GM18505 (cell line): Measurements from ENCODE around the gene CDH8.

Source experiments
- ATAC-seq: cut with Tn5 transposase; IDR thresholded peaks from one replicate; pipeline ENCODE4 v1.9.1; 2021; ENCODE audit not compliant: unreplicated experiment
- POLR2A ChIP-seq: IDR thresholded peaks from 4 replicates; pipeline ENCODE4 v1.6.1; 2011; ENCODE audit warnings: borderline replicate concordance; ENCODE audit not compliant: insufficient read depth, insufficient read length; ENCODE audit errors: extremely low read depth

Gene CDH8

DNA sequence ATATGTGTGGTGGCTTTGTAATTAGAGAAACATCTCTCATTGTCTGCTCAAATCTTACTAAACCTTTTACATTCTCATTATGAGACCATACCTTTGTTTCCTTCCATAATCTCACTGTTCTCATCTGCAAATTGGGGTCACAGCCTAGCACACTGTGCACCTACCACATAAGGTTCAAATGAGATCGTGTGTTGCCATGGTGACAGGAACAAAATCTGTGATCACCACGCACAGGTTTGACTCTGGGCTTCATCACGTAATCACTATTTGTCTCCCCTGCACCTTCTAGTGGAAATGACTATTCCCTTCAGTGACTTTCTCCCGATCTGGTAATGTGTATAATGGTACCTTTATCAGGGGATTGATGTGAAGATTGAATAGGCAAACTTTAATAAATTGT lies 26.1 kb downstream of the CDH8 start:
- no peak for ATAC-seq
- no peak for TF ChIP-seq POLR2A

DNA sequence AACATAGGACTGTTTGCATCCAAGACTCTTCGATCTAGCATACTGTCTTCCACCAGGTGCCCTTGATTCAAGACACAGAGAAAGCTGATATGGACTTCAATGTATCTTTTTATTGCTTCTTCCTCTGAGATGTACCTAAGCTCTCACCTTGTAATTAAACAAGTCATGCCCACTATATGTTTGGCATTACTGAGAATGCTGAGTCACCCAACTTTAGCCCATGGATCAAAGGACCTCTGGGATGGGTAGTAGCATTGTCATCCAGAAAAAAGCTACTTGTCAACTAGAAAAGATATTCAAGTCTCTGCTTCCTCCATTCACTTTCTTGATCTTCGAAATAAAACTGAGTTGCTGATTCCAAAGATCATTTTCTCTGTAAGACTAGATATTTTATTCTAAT lies 37.8 kb downstream of the CDH8 start:
- ATAC-seq, result no peak

DNA sequence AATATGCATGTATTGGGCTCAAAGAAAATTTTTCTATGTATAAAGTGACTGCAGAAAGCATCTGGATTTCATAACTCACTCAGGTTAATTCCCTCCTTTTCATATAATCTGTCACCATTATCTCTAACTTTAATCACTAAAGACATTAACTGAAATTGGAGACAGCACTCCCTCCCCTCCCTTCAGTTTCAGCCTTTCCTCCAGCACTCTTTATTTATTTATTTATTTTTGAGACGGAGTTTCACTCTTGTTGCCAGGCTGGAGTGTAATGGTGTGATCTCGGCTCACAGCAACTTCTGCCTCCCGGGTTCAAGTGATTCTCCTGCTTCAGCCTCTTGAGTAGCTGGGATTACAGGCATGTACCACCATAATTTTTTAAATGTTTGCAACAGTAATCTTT lies 43.1 kb downstream of the CDH8 start:
- no peak for TF ChIP-seq POLR2A
- no peak for ATAC-seq

More for the DNA sequence above, 37.8 kb downstream of the CDH8 start:
- TF ChIP-seq POLR2A, result no peak

DNA sequence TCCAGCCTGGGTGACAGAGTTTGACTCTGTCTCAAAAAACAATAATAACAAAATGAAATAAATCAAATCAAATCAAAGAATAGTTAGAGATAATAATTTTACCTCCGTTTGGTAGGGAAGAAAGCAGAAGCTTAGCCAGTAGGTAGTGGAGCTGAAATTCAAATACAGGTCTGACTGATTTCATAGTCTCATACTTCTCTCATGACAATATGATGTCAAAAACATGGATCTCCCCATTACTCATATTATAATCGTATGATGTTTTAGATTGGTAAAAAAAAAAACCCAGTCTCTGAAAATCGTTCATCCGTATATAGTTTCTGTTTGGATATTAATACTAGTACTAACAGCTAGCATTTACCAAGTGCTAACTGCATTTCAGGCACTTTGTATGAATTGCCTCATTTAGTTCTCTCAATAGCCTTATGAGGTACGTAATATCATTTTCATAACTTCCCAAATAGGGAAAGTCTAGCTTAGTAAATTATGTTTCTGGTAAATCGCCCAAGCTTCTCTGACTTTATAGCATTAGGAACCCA lies 48.7 kb downstream of the CDH8 start:
- TF ChIP-seq POLR2A, result no peak
- no peak for ATAC-seq

DNA sequence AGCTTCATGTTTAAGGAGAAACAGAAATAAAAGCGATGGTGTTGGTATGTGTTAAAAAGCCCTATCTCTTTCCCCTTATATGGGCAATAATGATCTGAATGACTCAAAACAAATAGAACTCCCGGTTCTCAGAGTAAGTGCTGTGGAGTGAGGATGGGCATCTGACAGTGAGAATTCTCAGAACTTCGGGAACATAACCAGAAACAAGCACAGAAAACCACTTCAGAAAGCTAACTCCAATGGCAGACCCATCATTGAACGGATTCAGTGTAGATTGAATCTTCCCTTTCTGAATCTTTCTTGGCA lies 67.2 kb downstream of the CDH8 start:
- TF ChIP-seq POLR2A, result no peak
- ATAC-seq, result no peak

DNA sequence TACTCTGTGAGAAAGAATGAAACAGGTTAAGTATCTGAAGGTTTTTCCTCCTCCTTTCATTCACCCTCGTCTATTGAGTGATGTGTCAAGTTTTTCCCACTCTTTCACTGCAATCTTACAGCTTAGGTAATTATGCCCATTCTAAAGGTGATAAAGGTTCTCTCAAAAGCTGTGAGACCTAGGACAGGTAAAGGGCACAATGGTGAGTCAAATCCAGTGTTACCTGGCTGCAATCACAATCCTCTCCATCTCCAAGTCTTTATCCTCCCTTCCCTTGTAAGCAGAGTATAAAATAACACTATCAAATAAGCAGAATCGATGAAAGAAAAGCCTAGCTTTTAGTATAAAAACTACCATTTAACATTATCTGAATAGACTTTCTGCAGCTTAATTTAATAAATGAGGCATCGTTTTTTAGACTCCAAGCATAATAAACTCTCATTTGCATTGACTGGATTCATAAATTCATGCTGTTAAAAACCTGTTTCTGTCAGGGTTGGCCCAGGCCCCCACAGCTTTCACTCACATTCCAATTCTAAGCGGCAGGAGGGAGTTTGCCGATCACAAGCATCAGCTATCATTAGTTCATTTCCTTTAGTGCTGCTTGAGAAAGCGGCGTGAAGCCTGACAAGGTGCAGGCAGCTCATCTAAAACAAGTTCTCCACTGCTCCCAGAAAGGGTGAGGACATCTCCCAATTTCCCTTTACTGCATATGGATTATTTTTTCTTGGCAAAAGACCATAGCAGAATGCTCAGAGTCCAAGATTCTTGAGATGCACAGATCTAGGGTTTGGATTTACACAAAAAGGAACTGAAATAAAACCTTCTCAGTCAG lies 67.8 kb downstream of the CDH8 start:
- no peak for ATAC-seq
- no peak for TF ChIP-seq POLR2A

DNA sequence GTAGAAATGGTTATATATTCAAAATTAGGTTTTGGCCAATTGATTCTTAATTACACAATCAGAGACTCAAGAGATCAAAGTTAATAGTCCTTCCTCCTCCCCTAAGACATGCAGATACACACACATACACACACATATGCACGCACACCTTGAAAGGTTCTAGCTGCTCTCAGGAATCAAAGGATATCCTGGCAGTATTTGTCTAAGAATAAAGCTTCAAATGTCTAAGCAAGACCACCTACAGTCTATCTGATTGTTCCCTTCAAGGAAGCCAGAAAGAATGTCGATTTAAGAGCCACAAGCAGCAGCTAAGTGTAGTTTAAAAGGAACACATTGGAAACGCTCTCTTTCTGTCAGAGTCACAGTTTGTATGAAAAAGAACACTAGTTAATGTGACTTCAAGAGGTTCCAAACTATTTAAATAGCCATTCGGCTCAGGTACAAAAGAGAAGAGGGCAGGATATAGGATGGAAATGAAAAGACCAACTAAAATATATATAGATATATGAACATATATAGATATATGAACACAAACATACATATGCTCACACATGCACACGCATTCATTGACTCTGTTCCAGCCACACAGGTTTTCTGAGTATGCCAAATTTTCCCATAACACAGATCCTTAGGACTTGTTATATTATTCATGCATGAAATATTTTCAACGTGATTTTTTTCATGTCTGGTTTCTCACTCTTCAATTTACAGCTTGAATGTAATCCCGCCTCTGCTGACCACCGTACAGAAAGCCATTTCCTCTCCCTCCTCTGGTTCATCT lies 79.0 kb downstream of the CDH8 start:
- ATAC-seq, result no peak

DNA sequence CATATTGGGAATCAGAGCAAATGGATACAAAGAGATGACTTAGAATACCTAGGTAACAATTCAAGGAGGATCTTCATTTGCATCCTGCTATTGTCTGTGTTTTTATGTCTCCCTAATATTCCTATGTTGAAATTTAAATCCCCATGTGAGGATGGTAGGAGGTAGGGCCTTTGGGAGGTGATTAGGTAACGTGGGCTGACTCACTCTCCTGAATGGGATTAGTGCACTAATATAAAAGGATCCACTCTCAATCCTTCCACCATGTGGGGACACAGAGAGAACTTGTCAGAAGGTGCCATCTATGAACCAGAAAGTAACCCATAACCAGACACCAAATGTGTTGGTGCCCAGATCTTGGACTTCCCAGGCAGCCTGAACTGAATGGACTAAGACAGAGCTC lies 83.4 kb downstream of the CDH8 start:
- ATAC-seq, result no peak
- no peak for TF ChIP-seq POLR2A

More for the DNA sequence above, 79.0 kb downstream of the CDH8 start:
- TF ChIP-seq POLR2A, result no peak

DNA sequence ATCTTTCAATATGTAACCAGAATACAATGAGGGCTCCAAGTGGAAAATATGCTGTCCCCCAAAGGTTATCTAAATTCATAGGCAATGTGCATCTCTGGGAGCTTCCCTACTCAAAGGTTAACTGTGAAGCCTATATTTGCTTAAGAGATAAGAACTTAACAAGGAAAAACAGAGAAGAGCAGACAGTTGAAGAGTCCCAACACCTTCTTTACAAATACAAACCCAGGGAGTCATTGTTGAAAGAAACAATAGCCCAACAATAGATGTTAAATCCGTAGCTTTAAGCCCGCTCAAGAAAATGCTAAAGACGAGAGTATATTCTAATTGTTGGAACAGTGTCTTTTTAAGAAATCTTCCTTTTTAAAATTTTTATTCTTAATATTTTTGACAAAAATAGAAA lies 87.8 kb downstream of the CDH8 start:
- ATAC-seq, result no peak
- no peak for TF ChIP-seq POLR2A

DNA sequence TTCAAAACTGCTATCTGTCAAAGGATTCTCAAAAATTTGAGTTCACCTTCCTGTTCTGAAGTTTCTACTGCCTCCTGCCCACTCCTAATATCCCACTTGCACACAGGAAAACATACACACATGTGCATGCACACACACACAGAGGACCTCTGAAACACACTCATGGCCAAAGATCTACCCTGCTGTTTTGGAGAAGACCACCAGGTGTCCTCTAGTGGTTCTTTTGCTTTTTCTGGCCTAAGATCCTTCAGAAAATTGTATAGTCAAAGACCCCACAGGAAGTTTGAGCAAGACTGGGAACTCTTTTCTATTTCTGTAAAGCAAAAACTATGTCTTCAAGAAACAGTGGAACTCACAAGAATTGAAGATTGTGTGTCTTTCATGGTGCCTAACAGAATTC lies 90.2 kb downstream of the CDH8 start:
- TF ChIP-seq POLR2A, result no peak
- no peak for ATAC-seq

DNA sequence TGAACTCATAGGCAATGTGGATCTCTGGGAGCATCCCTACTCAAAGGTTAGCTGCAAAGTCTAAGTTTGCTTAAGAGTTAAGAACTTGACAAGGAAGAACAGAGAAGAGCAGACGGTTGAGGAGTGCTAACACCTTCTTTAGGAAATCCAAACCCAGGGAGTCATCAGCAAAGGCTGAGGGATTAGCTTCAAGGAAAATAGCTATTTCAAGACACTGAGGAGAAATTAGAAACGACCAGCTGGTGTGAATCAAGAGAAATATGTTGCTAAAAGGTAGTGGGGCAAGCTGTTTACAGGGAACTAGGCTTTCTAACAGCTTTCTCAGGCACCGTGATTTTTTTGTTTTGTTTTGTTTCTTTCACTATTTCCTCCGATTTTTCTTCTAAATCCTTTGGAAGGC lies 90.7 kb downstream of the CDH8 start:
- no peak for TF ChIP-seq POLR2A
- ATAC-seq, result no peak

DNA sequence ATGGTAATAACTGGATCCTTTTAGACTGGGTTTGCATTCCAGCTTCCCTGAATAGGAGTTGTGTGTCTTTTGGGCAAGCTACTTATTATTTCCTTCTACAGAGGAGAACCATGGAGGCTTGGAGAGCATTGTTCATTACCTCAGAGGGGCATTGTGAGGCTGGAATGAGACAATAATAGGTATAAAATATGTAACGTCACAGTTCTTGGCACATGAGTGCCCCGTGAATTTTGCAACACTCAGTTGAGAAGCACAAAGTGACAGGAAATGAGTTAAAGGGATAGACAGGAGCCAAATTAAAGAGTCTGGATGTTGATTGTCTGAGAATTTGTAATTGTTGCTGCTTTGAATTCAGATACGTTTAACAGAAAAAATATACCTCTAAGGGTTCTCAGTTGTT lies 92.2 kb downstream of the CDH8 start:
- ATAC-seq, result no peak
- no peak for TF ChIP-seq POLR2A

DNA sequence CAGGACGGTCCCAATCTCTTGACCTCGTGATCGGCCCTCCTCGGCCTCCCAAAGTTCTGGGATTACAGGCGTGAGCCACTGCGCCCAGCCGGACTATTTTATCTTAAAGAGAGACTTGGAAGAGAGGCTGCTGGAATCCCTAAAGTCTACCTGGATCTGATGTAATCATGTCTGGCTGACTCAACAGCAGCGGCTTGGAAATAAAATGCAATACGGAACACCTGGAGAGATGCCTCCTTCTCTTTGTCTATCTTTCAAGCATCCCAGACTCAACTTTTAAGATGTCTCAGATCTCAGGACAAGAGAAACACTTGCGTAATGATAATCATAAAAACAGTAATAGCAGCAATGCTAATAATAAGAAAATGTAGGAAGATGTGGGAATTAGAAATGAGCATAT lies 95.6 kb downstream of the CDH8 start:
- ATAC-seq, result no peak

DNA sequence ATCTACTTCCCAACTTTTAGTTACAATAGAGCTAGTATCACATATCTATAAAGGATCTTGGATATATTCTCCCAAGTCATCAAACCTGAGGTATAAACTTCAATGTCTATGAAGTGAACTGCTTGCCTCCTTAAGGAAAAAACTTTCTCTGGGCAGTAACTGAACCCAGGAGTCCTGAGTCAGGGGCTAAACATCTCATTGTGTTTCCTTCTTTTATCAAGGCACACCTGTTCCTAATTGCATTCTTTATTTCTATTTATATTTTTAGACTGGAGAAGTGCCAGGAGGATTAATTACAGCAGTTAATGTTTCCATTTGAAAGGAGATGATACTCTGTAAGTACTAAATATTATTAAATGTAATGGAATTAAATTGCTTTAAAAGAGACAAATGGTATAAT lies 98.6 kb downstream of the CDH8 start:
- no peak for ATAC-seq
- no peak for TF ChIP-seq POLR2A

More for the DNA sequence above, 95.6 kb downstream of the CDH8 start:
- TF ChIP-seq POLR2A, result no peak
